Cerebellar cortex (tissue), 1 donor: ENCODE results near the gene ADRM1.

Source experiments
- DNase-seq: peaks from one replicate; pipeline ENCODE4 v3.0.0-alpha.2; 2015; ENCODE audit warnings: low spot score

Gene ADRM1

GRCh38 chr20:62281161-62281933 lies 21.4 kb upstream of the ADRM1 start:
- no peak for DNase-seq

DNA sequence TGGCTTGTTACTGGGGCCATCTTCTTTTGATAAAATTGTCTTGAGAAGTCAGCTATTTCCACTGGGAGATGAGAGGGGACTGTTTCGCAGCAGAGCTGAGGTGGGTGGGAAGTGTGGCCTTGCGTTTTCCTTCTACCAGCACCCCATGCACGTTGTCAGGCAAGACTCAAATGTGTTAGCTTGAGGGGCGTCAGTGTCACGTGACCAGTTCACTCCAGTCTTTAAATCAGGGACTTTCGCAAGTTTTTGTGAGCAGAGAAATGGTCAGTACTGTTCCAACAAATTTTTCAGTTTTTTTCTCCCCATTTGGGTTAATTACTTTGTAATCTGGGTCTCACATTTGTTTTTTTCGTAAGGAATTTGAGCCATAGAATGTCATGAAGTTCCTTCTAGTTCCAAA lies 20.7 kb upstream of the ADRM1 start:
- DNase-seq: no peak

DNA sequence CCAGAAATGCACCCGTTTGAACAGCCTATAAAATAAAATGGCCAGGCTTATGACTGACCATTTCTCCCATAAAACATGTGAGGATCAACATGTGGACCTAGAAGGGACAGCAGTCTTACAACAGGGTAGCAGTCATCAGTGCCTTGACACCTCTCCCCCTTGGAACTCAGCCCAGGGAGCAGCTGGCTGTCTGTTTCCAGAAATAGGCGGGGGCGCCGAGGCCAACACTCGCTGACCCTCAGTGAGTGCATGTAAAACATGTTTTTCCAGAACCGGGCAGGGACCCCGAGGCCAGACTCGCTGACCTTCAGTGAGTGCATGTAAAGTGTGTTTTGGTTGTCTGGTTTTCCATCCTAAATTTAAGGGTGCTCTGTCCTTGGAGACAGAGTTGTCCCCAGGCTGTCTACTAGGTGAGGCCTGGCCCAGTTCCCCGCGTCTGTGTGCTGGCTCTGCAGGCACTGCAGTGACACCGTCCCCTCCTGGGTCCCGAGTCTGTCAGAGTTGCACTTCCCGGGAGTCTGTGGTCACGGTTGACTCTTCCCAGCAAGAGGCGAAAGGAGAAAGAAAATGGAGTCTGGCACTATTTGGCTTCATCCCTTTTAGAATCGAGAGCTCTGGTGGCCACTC lies 19.8 kb upstream of the ADRM1 start:
- DNase-seq: no peak

GRCh38 chr20:62284448-62284847 lies 18.3 kb upstream of the ADRM1 start:
- no peak for DNase-seq

DNA sequence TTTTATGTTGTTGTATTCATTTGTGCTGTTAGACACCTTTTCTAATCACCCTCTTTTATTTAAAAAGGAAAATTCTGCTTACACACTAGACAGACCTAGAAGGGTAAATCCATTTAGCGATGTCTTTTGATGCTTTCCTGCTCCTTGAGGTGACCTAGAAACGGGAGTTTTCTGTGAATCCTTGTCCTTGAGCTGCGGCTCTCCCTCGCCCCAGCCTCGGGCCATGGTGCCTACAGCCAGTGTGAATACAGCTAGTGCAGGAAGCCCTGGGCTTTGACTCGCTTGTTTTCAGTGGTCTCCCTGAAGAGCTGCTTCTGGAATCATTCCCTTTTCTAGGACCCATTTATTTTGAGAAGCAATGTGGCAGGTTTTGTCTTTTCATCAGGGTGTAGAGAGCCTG lies 17.6 kb upstream of the ADRM1 start:
- DNase-seq: no peak

- no peak for DNase-seq
Observed at GRCh38 chr20:62285722-62286121, 17.1 kb upstream of the ADRM1 start.

DNA sequence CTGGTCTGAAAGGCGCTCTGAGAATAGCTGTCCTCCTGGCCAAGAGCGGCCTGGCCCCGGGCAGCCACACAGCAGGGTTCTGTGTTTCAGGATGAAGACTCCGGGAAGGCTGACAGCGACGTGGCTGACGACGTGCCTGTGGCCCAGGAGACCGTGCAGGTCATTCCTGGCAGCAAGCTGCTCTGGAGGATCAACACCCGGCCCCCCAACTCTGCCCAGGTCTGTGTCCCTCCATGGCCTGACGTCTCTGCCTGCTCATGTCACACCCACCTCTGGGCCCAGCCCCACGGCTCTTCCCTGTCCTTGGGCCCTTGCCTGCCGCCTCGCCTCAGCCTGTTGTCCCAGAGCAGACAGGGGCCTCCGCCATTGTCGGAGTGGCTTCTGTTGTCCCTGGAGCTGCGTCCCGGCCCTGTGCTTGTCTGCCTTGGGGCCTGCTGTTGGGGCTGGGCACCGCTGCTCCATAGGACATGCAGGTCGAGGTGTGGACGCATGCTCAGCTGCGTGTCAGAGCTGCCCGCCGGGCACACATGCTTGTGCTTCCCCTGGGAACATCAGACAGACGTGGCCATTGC lies 16.2 kb upstream of the ADRM1 start:
- peak; percentile 67 for DNase-seq

DNA sequence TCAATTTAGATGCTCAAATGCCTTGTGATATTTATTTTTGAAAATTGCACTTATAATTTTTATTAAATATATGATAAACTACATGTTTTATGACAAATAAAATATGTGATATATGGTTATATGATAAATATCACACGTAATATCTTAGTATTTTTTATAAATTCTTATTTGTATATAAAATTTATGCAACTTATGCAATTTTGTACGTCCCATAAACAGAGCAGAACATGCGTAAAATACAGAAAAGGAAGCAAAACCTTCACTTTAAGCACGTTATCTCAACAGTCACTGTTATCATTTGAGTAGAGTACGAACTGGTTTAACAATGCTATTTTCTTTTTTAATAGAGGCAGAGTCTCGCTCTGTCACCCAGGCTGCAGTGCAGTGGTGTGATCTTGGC lies 15.7 kb upstream of the ADRM1 start:
- DNase-seq: no peak

DNA sequence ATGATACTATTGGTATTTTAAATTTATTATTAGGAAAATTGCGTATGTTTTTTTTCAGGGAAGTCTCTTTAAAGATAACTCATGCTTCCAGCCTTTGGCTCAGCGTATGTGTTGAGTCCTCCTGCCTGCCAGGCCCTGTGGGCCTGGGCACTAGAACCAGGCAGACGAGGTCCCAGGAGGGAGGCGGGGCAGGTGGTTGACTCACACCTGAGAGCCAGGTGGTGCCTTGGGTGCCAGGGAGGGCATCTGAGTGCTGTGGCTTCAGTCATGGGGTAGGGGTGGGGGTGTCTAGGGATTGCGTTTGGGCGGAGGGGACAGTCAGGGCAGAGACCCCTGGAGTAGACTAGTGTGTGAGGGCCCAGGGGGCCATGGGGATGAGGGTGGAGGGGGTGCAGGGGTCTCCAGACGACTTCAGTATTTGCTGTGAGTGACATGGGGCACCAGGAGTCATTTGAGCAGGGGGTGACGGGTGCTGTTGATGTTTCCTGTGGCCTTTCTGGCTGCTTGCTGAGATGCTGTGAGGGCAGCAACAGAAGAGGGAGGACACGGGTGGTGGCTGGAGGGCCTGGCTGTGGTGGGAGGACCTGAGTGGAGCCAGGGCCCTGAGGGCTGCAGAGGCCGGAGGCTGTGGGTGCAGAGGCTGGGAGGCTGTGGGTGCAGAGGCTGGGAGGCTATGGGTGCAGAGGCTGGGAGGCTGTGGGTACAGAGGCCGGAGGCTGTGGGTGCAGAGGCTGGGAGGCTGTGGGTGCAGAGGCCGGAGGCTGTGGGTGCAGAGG lies 14.8 kb upstream of the ADRM1 start:
- no peak for DNase-seq

GRCh38 chr20:62288535-62289105 lies 14.2 kb upstream of the ADRM1 start:
- DNase-seq: peak; percentile 71

DNA sequence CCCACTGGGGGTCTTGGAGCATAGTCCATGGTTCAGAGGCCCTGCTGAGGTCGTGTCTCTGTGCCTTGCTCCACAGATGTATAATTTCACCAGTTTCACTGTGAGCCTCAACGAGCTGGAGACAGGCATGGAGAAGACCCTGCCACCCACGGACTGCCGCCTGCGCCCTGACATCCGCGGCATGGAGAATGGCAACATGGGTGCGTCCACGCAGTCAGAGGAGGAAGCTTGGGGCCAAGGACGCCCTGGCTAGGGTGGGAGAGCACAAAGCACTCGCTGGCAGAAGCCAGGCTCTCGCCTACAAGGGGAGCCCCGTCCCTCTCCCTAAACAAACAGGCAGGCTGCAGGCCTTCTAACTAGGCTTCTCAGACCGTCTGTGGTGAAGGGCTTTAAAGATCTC lies 13.7 kb upstream of the ADRM1 start:
- DNase-seq: no peak

DNA sequence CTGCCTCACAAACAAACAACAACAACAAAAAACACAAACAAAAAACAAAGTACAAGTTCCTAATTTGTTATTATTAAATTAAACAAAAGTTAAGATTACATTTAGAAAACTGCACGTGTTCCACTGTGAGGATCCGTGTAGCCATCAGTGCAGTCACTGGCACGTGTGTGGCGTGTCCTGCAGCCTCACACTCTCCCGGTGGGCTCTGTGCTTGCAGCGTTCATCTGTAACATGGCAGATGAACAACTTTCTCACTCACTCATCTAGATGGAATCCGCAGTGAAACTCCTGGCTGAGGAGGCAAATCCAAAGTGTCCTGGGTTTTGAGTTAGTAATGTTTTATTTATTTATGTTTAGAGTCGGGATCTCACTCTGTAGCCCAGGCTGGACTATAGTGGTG lies 12.9 kb upstream of the ADRM1 start:
- no peak for DNase-seq

DNA sequence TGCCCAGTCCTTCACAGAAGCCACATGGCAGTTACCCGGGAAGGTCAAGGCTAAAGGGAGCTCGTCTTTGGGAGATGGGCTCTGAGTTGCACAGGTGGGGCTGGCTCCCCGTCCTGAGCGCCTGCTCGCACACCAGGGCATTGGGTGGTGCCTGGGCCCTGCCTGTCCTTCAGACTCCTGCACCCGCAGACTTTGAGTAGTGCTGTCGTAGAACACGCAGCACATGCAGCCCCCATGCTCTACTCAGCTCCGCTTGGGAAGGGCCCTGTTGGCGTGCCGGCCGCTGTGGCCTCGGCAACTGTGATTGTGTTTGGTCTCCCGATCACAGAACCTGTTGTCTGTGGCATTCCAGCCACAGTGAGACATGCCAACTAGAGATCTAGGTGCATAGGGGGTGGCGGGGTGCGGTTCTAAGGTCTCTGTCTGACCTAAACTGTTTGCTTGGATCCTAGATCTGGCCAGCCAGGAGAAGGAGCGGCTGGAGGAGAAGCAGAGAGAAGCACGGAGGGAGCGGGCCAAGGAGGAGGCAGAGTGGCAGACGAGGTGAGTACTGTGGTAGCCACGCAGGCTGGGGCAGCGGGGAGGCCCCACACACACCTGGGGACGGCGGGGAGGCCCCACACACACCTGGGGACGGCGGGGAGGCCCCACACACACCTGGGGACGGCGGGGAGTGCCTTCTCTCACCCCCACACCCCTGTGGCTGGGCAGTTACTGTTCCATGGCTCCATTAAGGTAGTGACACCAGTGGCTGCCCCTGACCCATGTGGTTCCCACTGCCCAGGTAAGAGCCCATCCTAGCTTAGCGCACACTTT lies 11.3 kb upstream of the ADRM1 start:
- DNase-seq: no peak

DNA sequence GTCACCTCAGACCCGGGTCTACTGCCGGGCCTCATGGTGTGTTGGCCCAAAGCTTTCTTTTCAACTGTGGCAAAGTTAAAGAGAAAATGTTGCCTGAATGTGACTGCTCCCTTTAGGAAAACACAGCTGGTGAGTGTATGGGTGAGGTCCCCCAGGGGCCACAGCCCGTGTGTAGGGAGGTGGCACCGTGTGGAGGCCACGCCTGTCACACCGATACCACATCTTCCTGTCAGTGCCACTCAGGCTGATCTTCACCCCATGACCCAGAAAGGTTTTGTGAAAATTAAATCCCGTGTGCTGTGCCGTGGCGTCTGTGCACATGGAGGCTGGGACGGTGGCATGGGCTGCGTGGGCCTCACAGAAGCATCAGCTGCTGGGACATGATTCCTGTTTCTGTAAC lies 10.7 kb upstream of the ADRM1 start:
- no peak for DNase-seq

DNA sequence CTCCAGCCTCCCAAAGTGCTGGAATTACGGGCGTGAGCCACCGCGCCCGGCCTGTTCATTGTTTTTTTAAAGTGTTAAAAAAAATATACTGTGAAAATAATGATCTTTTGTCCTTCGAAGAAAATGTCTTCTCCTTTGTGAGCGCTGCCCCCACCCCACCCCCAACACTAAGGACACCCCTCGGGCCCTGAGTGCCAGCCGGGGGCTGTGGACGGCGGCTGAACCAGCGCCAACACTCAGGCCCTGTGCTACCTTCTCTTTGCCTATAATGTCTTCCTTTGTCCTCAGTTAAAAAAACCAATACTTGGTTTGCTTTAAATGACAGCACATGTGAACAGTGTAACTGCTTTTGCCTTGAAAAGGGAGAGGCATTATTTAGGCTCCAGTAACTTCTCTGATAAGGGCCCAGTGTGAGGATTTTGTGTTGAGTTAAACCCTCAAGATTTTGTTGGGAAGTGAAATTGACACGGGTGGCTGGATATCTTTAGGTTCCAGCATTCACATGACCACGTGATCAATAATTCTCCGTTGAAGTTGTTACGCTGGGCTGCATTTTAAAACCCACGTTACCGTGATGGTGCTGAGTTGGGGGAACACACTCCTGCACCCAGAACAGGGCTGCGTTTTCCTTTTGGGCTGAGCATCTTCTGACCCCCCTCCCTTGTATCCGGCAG lies 9.5 kb upstream of the ADRM1 start:
- DNase-seq: no peak

DNA sequence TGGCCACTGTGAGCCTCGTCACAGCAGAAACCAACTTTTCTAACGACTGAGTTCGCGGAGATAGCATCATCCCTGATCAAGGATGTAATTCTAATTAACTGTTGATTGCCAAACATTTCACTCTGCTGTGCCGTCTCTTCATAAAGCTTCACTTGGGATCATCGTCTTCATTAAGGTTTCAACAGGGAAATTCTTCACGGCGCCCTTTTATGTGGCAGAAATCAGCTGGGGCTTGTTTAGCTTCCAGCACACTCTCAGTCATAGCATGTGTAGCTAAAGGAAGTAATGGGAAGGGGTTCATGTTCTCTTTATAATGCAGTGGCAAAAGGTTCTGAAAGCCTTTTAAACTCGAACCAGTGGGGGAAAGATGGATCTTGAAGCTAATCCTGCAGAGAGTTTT lies 8.9 kb upstream of the ADRM1 start:
- no peak for DNase-seq

GRCh38 chr20:62294516-62294915 lies 8.3 kb upstream of the ADRM1 start:
- DNase-seq: no peak

- no peak for DNase-seq
Observed at GRCh38 chr20:62296724-62297448, 5.9 kb upstream of the ADRM1 start.

DNA sequence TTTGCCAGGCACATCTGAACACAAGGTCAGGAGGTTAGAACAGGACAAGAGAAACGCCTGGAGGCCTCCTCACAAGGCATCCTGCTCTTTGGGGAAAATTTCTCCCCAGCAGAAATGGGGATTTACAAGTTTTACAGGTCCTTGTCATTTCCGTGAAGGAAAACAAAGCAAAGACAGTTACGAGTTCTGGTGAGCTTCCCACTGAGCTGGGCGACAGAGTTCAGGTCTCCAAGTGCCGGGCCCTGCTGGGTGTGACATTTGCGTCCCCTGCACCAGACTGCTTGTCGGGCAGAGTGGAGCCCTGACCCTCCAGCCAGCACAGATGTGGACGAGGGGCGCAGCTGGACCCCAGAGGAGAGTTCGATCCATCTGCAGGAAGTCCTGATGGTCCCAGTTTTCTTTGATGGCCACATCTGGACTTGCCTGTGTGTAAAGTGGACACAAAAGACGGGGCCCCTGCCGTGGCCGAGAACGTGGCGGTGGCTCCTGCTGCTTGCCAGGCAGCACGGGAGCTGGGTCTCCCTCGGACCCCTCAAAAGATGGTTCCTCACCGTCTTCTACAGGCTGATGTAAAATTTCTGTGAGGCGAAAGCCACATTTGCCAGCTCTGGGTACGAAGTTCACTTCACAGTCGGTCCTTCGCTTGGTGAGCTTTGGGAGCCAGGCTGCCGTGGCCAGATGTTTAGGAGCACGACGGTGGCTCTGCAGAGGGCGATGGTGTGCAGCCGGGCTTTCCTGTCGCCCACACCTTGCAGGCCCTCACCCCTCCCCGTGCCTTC lies 5.2 kb upstream of the ADRM1 start:
- no peak for DNase-seq
